ENCODE results near the gene AP1B1.
"Not testable (repeated sequence)": the region's sequence is repeated elsewhere in the genome, so short reads cannot be mapped to it uniquely, and the experiment has no call there.

AP1B1 gene

GRCh38 chr22:29348956-29349355 is 39.4 kb downstream of the AP1B1 start:
- DNase-seq (ENCODE audit: low read depth) = no peak

GRCh38 chr22:29348041-29348440 is 40.3 kb downstream of the AP1B1 start:
- DNase-seq (ENCODE audit: low read depth) = no peak

- no peak for DNase-seq (ENCODE audit: low read depth)
Measured at GRCh38 chr22:29346659-29347058, 41.7 kb downstream of the AP1B1 start.

GRCh38 chr22:29345932-29346331 is 42.4 kb downstream of the AP1B1 start:
- no peak for DNase-seq (ENCODE audit: low read depth)

- DNase-seq (ENCODE audit: low read depth) = not testable (repeated sequence)
Measured at GRCh38 chr22:29344889-29345288, 43.5 kb downstream of the AP1B1 start.

- no peak for DNase-seq (ENCODE audit: low read depth)
Measured at GRCh38 chr22:29344137-29344536, 44.2 kb downstream of the AP1B1 start.

- DNase-seq (ENCODE audit: low read depth) = no peak
Measured at GRCh38 chr22:29343313-29343805, 45.0 kb downstream of the AP1B1 start.

GRCh38 chr22:29342577-29343312 is 45.6 kb downstream of the AP1B1 start:
- DNase-seq (ENCODE audit: low read depth) = no peak

- DNase-seq (ENCODE audit: low read depth) = no peak
Measured at GRCh38 chr22:29342177-29342576, 46.2 kb downstream of the AP1B1 start.

GRCh38 chr22:29341849-29342127 is 46.6 kb downstream of the AP1B1 start:
- no peak for DNase-seq (ENCODE audit: low read depth)

- DNase-seq (ENCODE audit: low read depth) = no peak
Measured at GRCh38 chr22:29341056-29341848, 47.1 kb downstream of the AP1B1 start.

- DNase-seq (ENCODE audit: low read depth) = no peak
Measured at GRCh38 chr22:29340566-29340965, 47.8 kb downstream of the AP1B1 start.

GRCh38 chr22:29339381-29340235 is 48.8 kb downstream of the AP1B1 start:
- DNase-seq (ENCODE audit: low read depth) = no peak

GRCh38 chr22:29338398-29338797 is 50.0 kb downstream of the AP1B1 start:
- DNase-seq (ENCODE audit: low read depth) = no peak

- DNase-seq (ENCODE audit: low read depth) = no peak
Measured at GRCh38 chr22:29337631-29338284, 50.6 kb downstream of the AP1B1 start.

- DNase-seq (ENCODE audit: low read depth) = no peak
Measured at GRCh38 chr22:29336751-29337490, 51.4 kb downstream of the AP1B1 start.

- no peak for DNase-seq (ENCODE audit: low read depth)
Measured at GRCh38 chr22:29335656-29336055, 52.7 kb downstream of the AP1B1 start.

GRCh38 chr22:29334696-29335344 is 53.5 kb downstream of the AP1B1 start:
- DNase-seq (ENCODE audit: low read depth) = no peak

- DNase-seq (ENCODE audit: low read depth) = no peak
Measured at GRCh38 chr22:29334148-29334547, 54.2 kb downstream of the AP1B1 start.

GRCh38 chr22:29332886-29333496 is 55.4 kb downstream of the AP1B1 start:
- no peak for DNase-seq (ENCODE audit: low read depth)

Data from stimulated activated CD8-positive, alpha-beta memory T cell treated with anti-CD3 and anti-CD28 coated beads, Interleukin-12 subunit alpha, Interleukin-12 subunit beta, amount 100 ng/mL, for 1 hour (primary cell).